Measurements from ENCODE around the gene STRN4. TPM values are rescaled to one million over a fixed set of nuclear protein-coding genes. Genes with fewer than 3 reads are reported as not detected.

The STRN4 gene
- total RNA-seq, 1 experiment from 2014 or later, result 143 TPM

GRCh38 chr19:46718157-46718933 is 27.9 kb downstream of the STRN4 start:
- Histone ChIP-seq H4K5ac (ENCODE audit: insufficient read length, low read depth, low read length) (no peak overlapping the region), H3T11ph (ENCODE audit: low read length) (no peak overlapping the region), H3K23ac (ENCODE audit: insufficient read length, low read depth, low read length) (no peak overlapping the region), H3K27ac (ENCODE audit: insufficient read length, low read depth, low read length) (no peak overlapping the region), H3K4me1 (ENCODE audit: insufficient read depth, low read length) (no peaks in the 10 kb centered on the region; the same call in 1 of the 2 replicates), H3K14ac (ENCODE audit: insufficient read depth, low read length) (no peak overlapping the region), H2BK120ac (ENCODE audit: low read depth, low read length, poor library complexity, severe bottlenecking) (no peak overlapping the region), H4K91ac (ENCODE audit: insufficient read length, low read depth, low read length) (no peak overlapping the region), H2AK5ac (ENCODE audit: insufficient read length, low read length) (no peak overlapping the region), H3K27me3 (ENCODE audit: insufficient read depth, low read length) (no peaks in the 10 kb centered on the region), H3K79me2 (ENCODE audit: insufficient read depth, low read length) (no peaks in the 10 kb centered on the region; the same call in 1 of the 2 replicates), H2BK15ac (ENCODE audit: low read depth, low read length) (no peak overlapping the region), H3K79me1 (ENCODE audit: insufficient read depth, low read depth, low read length, poor library complexity, severe bottlenecking) (no peaks in the 10 kb centered on the region), H4K8ac (replicated peaks; ENCODE audit: insufficient read length, low read depth, low read length) (no peak overlapping the region), H2BK20ac (ENCODE audit: low read depth, low read length, poor library complexity, severe bottlenecking) (no peak overlapping the region), H3K4me2 (ENCODE audit: insufficient read depth, insufficient read length, low read length) (peak overlapping the region; percentile 84), H2BK12ac (ENCODE audit: insufficient read length, low read depth, low read length) (no peak overlapping the region), H2BK5ac (ENCODE audit: insufficient read length, low read length) (no peak overlapping the region), H4K20me1 (ENCODE audit: control insufficient read depth, insufficient read depth, insufficient read length) (no peaks in the 10 kb centered on the region), H3K4ac (ENCODE audit: low read depth, low read length) (no peak overlapping the region), H3K56ac (ENCODE audit: insufficient read length, low read depth, low read length) (no peak overlapping the region), H3K23me2 (ENCODE audit: insufficient read length, low read depth, low read length, poor library complexity, severe bottlenecking) (peaks cover 15% of the 10 kb centered on the region), H3K9me3 (ENCODE audit: control insufficient read depth, low read depth, low read length) (no peaks in the 10 kb centered on the region), H2AFZ (ENCODE audit: low read length) (no peak overlapping the region), H3K9ac (ENCODE audit: extremely low read depth, insufficient read length, low read length) (no peak overlapping the region), H3K18ac (ENCODE audit: insufficient read length, low read depth, low read length) (no peak overlapping the region)
- H3K27me3 Mint-ChIP-seq (ENCODE audit: low read depth), result no peaks in the 10 kb centered on the region; the same call in 1 of the 2 replicates
- peaks cover 16 to 30% (median 29%) of the 10 kb centered on the region in 3 experiments for H3K36me3 Mint-ChIP-seq (ENCODE audit: insufficient read depth in 1 of 3, low read depth in 3 of 3)
- H3K4me1 Mint-ChIP-seq, result peaks cover 17 to 22% of the 10 kb centered on the region in 2 experiments
- no peak for TF ChIP-seq CTCF (conservative IDR thresholded peaks at IDR 0.05)
- WGBS (ENCODE audit: extremely low coverage, insufficient read length, low lambda C conversion rate), result no CpG with 5 or more reads among the region's 17 CpGs
- no peaks in the 10 kb centered on the region for H3K9me3 Mint-ChIP-seq
- peak; percentile 55 for DNase-seq
- peak overlapping the region; percentile 61 to 96 (median 90); a peak in 3 of 7 replicates for H3K27ac Mint-ChIP-seq
- H3K4me3 Mint-ChIP-seq, result peak overlapping the region; percentile 91 to 97
